Ammon's horn (tissue), 1 donor: ENCODE data around the gene ECHS1.
"Not testable (repeated sequence)": the region's sequence is repeated elsewhere in the genome, so short reads cannot be mapped to it uniquely, and the experiment has no call there.

Source experiments
- DNase-seq: peaks from one replicate; pipeline ENCODE4 v3.0.0-alpha.2; 2016; ENCODE audit warnings: low spot score

Gene ECHS1

DNA sequence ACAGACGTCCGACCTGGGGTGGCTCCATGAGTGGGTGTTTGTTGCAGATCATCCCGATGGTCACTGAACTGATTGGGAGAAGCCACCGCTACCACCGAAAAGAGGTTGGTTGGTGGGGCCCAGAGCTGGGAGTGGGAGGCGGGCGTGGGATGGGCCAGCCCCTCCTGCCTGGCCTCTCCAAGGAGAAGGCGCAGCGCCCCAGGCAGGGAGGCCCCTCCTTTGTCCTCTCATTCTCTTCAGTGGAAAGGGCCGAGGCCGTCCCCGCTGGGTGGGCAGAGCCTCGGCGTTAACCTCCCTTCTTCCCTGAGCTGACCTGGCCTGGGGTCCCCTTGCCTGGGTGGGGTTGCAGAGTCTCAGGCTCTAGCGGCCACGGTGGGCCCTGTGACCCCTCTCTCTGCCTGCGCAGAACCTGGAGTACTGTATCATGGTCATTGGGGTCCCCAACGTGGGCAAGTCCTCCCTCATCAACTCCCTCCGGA lies 26.0 kb upstream of the ECHS1 start:
- no peak for DNase-seq

DNA sequence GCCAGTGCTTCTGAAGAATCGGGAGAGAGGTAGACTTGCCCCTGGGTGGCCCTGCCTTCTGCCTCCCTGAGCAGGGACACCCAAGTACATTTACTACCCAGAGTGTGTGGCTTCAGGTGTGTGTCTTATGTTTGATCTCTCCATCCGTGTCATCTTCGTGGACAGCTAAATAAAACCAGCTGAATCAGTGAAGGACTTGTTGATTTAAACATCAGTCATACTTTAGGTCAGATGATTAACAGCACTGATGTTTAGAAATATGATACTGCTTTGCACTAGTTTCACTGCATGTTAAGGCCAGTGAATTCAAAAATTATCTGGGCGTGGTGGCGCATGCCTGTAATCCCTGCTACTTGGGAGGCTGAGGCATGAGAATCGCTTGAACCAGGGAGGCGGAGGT lies 24.8 kb upstream of the ECHS1 start:
- DNase-seq = no peak

DNA sequence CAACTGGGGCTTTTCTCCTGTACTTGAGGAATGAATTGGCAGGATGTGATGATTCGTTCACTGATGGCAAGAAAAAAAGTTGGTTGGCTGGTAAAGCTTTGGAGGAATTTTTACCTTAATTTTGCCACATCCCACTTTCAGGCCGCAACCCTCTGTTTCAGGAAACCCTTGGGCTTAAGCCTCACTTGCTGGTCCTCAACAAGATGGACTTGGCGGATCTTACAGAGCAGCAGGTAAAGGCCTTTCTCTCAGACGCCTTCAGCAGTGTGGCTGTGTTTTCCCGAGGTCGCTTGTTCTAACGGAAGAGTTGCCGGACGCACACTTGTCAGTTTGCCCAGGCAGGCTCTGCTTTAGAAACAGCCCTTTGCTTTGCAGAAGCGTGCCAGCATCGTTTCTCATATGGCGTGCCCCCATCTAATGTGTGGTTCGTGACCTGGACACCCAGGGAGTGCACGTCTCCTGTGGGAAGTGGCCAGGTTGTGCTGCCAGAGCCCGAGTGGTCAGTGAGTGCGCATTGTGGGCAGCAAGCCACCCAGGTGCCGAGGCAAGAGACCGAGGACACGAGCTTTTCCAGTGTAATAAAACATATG lies 23.0 kb upstream of the ECHS1 start:
- peak; percentile 1 for DNase-seq

DNA sequence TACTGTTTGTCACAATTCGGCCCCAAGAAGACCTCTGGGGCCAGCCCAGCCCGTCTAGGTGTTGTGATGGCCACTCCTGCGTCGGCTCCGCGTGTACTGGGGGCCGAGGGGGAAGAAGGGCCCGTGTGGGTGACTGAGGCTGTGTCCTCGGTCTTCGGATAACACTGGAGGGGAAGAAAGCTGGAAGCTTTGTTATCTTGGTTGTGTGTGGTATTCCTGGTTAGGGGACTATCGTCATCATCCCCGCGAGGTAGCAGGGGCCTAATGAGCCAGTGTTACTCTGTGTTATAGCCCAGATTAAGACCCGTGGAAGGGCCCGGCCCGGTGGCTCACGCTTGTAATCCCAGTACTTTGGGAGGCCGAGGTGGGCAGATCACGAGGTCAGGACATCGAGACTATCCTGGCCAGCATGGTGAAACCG lies 21.7 kb upstream of the ECHS1 start:
- peak; percentile 1 for DNase-seq

DNA sequence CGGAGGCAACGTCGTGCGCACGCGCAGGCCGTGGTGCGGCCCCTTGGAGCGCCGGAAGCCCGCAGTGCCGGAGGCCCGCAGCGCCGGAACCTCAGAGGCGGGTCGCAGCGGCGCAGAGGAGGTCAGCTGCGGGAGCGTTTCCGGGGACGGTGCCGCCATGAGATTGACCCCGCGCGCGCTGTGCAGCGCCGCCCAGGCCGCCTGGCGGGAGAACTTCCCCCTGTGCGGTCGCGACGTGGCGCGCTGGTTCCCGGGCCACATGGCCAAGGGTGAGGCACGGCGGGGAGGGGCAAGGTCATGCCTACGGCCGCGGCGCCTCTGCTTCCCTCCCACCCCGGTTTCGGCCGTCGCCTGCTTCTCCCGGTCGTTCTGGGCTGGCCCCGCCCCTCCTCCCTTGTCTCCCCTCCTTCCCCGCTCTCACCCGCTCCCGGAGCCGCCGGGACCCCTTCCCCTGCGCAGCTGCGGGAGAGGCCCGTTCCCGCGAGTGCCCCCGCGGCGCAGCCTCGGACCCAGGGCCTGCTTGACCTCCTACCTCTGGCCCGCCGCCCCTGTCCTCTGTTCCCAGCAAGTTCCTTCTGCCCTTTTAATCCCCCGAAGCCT lies 21.0 kb upstream of the ECHS1 start, which contains the start of gene MTG1:
MTG1 (plus strand) TSS at position 94 of the 600 bp plus-strand sequence; CDS start at position 158, 64 bp downstream.
- peak; percentile 93 for DNase-seq

DNA sequence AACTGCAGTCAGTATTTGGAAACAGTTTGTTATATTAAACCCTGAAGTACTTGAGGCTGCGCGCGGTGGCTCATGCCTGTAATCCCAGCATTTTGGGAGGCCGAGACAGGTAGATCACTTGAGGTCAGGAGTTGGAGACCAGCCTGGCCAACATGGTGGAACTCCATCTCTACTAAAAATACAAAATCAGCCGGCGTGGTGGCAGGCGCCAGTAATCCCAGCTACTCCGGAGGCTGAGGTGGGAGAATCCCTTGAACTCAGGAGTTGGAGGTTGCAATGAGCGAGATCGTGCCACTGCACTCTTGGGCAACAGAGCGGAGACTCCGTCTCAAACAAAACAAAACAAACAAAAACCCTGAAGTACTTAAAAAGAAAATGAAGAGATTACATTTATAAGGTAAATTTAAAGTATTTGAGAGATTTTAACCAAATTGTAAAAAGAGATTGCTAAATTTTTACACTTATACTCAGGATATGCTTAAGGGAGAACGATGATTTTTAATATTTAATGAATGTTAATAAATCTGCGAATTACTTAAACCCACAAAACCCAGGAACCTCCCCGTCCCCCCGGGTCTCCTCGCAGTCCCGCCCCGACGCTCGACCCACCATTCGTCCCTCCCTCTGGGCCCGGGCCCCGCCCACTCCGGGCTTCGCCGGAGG lies 20.4 kb upstream of the ECHS1 start:
- DNase-seq = peak; percentile 3

DNA sequence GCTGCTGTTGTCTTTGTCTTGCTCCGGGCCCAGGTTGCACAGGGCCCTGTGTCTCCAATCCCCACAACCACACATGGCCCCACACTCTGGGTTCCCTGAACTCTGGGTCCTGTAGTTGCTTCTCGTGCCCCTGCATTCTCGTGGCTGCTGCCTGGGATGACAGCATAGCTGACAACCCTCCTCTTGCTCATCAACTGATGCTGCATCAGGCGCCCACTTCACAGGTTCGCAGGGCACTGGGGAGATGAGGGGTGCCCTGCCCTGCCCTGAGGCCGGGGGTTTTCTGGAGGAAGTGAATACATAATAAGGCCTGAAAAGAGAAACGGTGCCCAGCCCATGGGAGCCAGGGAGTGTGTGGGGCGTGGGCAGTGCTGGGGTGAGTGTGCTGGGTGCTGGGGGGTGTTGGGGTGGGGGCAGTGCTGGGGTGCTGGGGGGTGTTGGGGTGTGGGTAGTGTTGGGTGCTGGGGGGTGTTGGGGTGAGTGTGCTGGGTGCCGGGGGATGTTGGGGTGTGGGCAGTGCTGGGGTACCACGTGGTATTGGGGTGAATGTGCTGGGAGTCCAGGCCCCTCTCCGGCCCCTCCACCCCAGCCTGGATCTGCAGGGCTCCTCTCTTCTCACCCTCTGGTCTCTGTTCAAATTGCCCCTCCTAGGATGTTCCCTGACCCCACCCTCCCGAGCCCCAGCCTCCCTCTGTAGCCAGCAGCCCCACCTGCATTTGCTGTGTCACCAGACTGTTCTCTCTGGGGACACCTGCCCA lies 18.8 kb upstream of the ECHS1 start:
- DNase-seq = no peak

DNA sequence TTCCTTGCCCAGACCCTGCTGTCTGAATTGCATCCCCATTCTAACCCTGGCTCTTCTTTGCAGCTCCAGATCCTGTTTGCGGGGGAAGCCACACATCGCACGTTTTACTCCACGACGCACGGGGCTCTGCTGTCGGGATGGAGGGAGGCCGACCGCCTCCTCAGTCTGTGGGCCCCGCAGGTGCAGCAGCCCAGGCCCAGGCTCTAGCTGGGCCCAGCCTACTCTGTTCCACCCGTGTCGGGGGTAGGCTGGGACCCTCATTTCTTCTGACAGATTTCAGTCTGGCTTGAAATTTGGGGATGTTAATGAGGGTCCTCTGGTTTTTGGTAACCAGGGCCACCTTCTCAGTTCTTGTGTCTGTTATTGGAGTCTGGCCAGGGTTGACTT lies 18.1 kb upstream of the ECHS1 start:
- DNase-seq = no peak

DNA sequence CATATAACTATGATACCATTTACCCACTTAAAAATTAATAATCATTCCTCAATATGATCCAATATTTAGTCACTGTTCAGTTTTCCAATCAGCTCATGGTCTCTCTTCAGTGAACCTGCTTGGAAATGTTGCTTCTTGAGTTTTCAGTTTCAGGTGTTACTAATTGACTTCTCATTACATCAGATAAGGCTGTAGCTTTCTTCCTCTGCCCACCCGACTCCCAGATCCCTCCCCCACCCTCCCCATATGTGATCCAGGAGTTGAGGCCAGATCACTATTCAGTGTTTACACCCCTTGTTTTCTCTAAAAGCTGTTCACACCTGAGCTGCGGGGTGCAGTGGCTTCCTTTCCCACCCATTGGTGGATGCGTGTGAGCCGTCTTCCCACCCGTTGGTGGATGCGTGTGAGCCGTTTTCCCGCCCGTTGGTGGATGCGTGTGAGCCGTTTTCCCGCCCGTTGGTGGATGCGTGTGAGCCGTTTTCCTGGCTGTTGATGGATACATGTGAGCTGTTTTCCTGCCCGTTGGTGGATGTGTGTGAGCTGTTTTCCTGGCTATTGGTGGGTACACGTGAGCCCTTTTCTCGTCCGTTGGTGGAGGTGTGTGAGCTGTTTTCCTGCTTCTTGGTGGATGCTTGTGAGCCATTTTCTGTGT lies 17.6 kb upstream of the ECHS1 start:
- no peak for DNase-seq

DNA sequence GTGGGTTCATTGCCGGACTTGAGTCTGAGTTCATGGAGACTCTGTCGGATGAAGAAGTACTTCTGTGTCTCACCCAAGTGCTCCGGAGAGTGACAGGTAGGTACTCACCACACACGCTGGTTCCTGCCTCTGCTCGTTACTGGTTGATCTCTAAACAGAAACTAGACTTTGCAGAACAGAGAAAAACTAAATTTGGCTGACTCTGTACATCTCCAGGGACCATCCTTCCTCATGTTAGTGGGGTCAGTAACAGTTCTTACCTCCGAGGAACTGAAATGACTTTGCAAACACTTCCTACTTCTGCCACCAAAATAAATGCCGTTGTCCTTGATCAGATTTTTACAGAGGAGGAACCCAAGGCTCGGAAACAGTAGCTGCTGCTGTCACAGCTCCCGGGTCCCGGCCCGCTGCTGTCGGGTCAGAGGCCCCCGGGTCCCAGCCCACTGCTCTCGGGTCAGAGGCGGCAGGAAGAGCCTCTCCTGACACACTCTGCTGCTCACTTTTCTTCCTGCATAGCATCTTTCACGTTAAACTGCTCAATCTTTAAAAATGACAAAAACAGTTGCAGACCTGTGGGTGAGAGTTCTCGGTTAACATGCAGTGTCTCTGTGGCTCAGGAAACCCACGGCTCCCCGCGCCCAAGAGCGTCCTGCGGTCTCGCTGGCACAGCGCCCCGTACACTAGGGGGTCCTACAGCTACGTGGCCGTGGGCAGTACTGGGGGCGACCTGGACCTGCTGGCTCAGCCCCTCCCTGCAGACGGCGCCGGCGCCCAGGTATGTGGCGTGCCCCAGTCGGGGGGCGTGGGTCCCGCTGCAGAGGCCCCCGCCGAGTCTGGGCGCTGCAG lies 16.0 kb upstream of the ECHS1 start:
- peak; percentile 31 for DNase-seq

DNA sequence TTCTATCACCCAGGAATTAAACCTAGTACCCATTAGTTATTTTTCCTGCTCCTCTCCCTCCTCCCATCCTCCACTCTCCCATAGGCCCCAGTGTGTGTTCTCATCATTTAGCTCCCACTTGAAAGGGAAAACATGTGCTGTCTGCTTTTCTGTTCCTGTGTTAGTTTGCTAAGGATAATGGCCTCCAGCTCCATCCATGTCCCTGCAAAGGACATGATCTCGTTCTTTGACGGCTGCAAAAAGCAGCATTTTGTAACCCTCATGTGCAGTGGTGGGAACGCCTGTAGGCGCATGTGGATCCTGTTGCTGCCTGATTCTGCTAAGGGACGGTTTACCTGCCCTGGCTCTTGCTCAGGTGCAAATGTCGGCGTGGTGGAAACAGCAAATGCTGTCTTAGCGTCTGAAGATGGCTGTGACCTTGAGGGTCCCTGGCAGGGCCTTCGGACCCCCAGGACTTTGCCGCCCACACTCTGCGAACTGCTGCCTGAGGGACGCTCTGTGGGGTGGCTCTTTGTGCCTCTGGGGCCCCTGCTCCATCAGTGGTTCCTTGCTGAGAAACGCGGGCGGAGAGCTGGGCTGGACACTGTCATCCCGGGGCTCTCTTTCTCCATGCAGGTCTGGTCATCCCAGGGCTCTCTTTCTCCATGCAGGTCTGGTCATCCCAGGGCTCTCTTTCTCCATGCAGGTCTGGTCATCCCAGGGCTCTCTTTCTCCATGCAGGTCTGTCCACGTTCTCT lies 15.2 kb upstream of the ECHS1 start:
- DNase-seq = peak; percentile 12

DNA sequence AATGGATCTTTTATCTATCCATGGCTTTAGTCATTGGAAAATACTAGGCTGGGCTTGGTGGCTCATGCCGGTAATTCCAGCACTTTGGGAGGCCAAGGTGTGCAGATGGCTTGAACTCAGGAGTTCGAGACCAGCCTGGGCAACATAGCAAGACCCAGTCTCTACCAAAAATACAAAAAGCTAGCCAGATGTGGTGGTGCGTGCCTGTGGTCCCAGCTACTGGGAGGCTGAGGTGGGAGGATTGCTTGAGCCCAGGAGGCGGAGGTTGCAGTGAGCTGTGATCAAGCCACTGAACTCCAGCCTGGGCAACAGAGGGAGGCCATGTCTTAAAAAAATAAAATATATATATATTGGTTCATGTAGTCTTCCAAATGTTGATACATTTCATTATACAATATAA lies 13.8 kb upstream of the ECHS1 start:
- DNase-seq = not testable (repeated sequence)

DNA sequence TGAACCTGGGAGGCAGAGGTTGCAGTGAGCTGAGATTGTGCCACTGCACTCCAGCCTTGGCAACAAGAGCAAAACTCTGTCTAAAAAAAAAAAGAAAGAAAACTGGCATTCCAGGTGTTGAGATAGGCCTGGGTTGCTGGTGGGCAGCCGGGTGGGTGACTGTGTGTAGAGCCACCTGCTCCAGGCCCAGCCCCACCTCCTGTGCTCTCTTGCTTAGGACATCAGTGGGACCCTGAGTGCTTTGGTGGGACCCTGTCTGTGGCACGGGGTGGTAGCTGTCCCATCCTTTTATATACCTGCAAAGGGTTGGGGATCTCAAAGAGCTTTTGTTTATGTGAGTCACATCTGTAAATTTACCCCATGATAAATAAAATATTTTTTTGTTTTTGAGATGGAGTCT lies 12.1 kb upstream of the ECHS1 start:
- DNase-seq = no peak

DNA sequence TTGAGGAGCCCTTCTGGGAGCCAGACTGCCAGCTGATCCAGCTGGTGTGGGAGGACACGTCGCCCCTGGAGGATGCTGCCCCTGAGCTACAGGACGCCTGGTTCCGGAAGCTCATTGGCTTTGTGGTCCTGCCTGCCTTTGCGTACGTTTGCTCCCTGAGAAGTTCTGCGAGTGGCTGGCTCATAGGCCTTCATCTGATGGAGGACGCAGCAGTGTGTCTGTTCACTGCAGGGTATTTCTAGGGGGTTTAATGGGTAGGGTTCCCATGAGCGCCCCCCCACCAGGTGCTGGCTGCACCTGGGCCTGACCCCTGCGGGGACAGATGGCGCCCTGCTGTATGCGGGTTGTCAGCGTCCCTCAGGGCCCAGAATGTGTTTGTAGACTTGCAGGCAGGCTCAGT lies 10.9 kb upstream of the ECHS1 start:
- no peak for DNase-seq

DNA sequence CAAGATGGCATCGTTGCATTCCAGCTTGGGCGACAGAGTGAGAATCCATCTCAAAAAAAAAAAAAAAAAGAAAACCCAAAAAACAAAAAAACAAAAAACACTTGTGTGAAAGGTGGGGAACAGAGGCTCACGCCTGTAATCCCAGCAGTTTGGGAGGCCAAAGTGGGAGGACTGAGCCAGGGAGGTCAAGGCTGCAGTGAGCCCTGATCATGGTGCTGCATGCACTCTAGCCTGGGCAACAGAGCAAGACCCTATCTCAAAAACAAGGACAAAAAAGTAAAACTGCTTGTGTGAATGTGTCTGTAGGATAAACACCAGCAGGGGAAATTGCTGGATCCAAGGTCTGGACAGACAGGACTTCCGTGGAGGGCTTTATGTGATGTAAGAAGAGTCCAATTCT lies 10.4 kb upstream of the ECHS1 start:
- no peak for DNase-seq

DNA sequence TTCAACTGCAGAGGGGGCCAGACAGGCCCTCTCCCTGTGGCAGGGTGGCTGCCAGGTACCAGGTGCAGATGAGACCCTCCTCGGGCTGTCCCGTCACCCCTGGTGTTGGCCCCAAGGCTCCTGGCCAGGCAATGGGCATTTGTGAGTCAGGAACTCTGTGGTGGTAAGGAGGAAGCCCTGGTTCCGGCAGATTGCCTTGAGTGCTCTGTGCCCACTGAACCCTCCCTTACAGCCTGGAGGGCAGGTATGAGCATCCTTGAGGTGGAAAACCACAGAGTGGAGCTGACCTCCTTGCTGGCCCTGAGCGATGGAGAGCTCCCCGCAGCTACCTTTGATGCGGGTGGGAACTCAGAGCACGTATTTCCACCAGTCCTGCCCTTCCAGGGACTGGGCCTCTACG lies 7.9 kb upstream of the ECHS1 start:
- DNase-seq = no peak

DNA sequence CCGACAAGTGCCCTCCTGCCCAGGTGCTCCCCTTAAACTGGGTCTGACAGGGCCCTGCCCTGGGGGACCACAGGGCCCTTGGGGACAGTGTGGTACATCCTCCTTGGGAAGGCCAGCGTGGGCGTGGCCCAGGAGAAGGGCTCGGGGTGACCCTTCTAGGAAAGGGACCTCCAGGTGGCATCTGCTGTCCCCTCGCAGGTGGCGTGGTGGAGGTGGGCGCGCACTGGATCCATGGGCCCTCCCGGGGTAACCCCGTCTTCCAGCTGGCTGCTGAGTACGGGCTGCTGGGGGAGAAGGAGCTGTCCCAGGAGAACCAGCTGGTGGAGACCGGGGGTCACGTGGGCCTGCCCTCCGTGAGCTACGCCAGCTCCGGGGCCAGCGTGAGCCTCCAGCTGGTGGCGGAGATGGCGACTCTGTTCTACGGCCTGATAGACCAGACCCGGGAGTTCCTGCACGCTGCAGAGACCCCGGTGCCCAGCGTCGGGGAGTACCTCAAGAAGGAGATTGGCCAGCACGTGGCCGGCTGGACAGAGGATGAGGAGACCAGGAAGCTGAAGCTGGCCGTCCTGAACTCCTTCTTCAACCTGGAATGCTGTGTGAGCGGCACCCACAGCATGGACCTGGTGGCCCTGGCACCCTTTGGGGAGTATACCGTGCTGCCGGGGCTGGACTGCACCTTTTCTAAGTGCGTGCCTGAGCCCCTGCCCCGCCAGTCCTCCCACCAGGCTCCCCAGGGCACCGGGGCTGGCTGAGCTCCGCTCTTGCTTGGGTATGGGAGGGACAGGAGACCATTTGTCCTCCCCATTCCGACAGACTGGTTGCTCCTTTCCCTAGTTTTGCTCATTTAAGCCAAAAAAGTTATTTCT lies 6.9 kb upstream of the ECHS1 start:
- DNase-seq = peak; percentile 60

DNA sequence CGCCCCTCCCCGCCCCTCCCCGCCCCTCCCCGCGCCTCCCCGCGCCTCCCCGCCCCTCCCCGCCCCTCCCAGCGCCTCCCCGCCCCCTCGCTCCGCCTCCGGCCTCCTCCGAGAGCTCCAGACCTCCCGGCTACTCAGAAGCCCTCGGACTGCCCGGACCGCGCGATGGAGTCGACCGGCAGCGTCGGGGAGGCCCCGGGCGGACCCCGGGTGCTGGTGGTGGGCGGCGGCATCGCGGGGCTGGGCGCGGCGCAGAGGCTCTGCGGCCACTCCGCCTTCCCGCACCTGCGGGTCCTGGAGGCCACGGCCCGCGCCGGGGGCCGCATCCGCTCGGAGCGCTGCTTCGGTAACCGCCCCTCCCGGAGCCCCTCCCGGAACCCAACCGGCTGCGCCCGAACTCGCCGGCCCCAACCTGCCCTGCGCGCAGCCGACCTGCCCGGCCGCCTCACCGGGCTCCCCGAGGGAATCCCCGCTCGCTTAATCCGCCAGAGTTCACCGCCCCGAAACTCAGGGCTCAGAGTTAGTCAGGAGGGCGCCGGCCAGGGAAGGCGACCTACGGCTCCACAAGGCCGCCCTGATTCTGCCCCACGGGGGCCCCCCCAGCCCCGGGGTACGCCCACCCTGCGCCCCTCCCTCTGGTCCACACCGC lies 6.1 kb upstream of the ECHS1 start, which contains the start of gene PAOX:
PAOX (plus strand) TSS at position 111 of the 649 bp plus-strand sequence; CDS start at position 166, 55 bp downstream.
- peak; percentile 82 for DNase-seq
